GM21737 (cell line): ENCODE results near the gene OOSP3.
"Not testable (repeated sequence)": the region's sequence is repeated elsewhere in the genome, so short reads cannot be mapped to it uniquely, and the experiment has no call there.

Experiments
- ATAC-seq: cut with Tn5 transposase; IDR thresholded peaks from one replicate; pipeline ENCODE4 v1.9.1; 2021; ENCODE audit warnings: mild to moderate bottlenecking, moderate library complexity; ENCODE audit not compliant: unreplicated experiment

OOSP3 gene, protein sequence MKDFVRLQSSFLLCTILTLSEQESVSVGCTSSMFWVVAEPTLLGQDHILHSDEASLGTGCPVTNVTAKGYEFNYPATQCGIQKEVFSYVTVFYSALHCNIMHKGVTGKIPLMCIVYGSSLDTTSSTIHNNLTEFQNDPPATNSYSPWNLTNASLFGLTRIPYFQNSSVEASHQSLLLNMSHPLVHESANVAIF

DNA sequence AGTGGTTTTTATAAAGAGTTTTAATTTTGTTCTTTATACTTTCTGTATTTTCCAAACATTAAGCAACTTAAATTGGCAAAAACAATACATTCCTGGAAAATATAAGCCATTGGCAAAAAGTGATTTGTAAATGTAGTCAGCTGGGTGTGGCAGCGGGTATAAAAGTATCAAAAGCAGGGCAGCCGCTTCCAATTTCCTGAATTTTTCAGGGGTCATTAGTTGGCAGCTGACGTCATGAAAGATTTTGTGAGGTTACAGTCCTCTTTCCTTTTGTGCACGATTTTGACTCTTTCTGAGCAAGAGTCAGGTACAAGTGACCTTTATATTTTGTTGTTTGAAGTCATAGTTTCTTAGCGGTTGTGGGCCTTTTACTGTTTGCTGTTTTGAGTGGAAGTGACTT is at the start of gene OOSP3:
TSS of gene OOSP3 (plus strand) at position 208 of the 400 bp plus-strand sequence. CDS start at position 235, 27 bp downstream.
- ATAC-seq: no peak

- no peak for ATAC-seq
Measured at GRCh38 chr11:59829358-59829757, 49.2 kb upstream of the OOSP3 start.

GRCh38 chr11:59833602-59834001 is 45.0 kb upstream of the OOSP3 start:
- no peak for ATAC-seq

- no peak for ATAC-seq
Measured at GRCh38 chr11:59839615-59840014, 39.0 kb upstream of the OOSP3 start.

DNA sequence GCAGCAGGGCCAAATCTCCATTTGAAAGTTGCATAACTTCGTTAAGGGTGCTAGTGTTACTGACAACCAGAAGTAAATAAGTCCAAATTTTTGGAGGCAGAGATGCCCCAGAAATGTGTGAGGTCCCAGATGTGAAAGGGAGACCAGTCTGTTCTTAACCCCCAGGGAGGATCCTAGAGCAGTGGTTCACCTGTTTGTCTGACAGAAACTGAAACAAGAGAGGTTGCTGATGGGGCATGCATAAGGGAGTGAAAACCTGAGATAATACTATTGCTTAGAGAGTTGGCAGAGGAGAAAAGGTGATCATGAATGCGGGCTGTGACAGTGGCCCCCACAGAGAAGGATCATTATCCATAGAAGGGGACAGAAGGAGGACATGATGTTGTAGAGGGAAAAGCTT is 37.1 kb upstream of the OOSP3 start:
- ATAC-seq: no peak

GRCh38 chr11:59842316-59842715 is 36.3 kb upstream of the OOSP3 start:
- no peak for ATAC-seq

DNA sequence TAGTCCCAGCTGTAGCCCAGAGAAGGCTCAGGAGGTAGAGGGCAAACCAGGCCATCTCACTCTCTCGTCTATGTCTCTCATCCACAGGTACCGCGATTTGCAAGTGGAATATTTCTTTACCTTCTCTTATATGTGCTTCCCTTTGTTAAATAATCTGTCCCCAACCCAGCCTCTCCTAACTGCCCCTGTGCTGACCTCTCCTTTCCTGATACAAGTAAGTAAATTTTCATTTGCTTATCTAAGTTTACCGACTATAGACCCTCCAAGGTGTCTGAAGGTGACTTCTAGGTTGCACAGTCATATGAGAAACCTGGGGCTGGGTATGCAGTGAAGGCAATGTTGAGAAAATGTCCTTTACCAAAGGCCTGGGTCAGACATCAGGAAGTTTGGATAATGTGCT is 33.2 kb upstream of the OOSP3 start, which contains the start of gene CBLIF:
TSS of gene CBLIF (minus strand) at position 101 of the 400 bp plus-strand sequence. CDS start at position 55, 46 bp downstream.
- no peak for ATAC-seq

GRCh38 chr11:59846556-59846955 is 32.0 kb upstream of the OOSP3 start:
- no peak for ATAC-seq

- ATAC-seq: no peak
Measured at GRCh38 chr11:59847626-59848025, 31.0 kb upstream of the OOSP3 start.

DNA sequence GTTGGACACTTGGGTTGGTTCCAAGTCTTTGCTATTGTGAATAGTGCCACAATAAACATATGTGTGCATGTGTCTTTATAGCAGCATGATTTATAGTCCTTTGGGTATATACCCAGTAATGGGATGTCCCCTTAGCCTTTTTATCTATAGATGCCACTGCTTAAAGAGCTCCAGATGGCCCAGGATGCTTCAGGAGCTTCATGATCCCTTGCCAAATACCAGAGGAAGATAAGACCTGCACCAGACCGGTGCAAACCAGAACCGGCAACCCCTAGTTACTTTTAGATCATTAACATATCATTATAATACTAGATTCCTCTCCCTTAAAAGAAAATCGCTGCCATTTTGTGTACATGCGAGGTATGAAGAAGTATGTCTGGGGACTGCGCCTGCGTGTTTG is 30.1 kb upstream of the OOSP3 start:
- not testable (repeated sequence) for ATAC-seq

GRCh38 chr11:59849129-59849528 is 29.5 kb upstream of the OOSP3 start:
- ATAC-seq: no peak

DNA sequence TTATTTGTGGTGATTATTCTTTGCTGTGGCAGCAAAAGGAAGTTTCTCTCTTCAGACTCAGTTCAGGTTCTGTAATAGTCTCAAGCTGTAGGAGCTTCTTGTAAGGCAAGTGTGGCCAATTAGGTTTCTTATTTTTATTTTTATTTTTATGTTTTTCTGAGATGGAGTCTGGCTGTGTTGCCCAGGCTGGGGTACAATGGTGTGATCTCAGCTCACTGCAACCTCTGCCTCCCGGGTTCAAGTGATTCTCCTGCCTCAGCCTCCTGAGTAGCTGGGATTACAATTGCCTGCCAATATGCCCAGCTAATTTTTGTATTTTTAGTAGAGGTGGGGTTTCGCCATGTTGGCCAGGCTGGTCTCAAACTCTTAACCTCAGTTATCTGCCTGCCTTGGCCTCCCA is 29.0 kb upstream of the OOSP3 start:
- ATAC-seq: not testable (repeated sequence)

DNA sequence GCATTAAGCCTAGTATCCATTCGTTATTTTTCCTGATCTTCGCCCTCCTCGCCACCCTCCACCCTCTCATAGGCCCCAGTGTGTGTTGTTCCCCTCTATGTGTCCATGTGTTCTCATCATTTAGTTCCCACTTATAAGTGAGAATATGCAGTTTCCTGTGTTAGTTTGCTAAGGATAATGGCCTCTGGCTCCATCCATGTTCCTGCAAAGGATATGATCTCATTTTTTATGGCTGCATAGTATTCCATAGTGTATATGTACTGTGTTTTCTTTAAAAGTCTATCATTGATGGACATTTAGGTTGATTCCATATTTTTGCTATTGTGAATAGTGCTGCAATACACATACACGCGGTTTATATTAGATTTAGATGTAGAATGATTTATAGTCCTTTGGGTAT is 27.2 kb upstream of the OOSP3 start:
- not testable (repeated sequence) for ATAC-seq

- no peak for ATAC-seq
Measured at GRCh38 chr11:59854871-59855270, 23.7 kb upstream of the OOSP3 start.

DNA sequence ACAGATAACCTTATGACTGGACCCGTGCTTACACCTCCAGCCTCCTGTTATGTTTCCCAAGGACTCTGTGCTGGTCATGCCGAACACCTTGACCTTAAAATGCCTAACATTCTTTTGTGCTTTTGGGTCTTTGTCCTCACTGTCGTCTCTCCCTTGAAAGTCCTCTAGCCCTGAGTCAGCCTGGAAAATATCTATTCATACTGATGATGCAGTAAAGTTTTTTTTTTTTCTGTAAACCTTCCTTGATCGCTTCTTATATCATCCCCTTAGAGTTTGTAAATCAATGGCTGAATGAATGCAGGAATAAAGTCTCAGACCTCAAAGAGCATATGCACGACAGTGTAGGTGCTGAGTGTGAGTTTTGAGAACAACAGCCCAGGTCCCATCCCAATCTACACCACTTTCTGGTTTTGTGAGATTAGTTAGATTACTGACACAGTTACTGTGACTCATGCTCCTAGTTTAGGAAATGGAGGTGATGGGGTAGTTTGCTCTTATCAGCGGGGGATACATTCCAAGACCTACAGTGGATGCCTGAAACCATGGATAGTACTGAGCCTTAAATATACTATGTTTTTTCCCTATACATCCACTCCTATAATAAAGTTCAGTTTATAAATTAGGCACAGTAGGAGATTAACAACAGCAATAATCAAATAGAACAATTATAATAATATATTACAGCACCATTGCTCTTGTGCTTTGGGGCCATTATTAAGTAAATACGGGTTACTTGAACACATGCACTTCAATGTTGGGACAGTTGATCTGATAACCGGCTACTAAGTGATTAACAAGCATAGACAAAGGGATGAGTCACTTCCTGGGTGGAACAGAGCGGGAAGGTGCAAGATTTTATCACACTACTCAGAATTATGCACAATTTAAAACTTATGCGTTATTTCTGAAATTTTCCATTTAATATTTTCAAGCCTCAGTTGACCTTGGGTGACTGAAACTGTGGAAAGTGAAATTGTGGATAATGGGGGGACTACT is 20.8 kb upstream of the OOSP3 start:
- no peak for ATAC-seq

DNA sequence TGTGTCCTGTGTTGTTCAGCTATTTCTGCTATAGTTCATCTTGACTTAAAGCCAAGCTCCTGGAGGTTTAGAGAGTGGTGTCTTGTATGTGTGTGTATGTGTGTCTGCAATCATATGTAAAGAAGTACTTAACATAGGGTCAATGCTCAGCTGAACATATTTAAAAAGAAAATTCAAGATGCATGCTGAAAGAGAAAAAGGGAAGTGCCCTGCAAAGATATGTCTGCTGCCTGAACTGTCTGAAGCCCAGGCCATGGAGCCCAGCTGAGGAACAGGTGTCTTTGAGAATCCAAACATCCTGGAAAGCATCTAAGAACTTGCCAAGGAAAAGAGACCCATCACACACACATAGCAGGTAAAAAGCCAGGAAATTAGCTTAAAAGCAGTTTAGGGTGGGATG is 18.9 kb upstream of the OOSP3 start:
- ATAC-seq: no peak

- no peak for ATAC-seq
Measured at GRCh38 chr11:59862252-59862651, 16.3 kb upstream of the OOSP3 start.

GRCh38 chr11:59865031-59865430 is 13.6 kb upstream of the OOSP3 start:
- ATAC-seq: no peak

- no peak for ATAC-seq
Measured at GRCh38 chr11:59866397-59866796, 12.2 kb upstream of the OOSP3 start, which contains the start of gene TCN1. TSS of gene TCN1 (minus strand) at chr11:59866487. CDS start at chr11:59866470, 17 bp downstream.

GRCh38 chr11:59866836-59867235 is 11.7 kb upstream of the OOSP3 start:
- no peak for ATAC-seq

DNA sequence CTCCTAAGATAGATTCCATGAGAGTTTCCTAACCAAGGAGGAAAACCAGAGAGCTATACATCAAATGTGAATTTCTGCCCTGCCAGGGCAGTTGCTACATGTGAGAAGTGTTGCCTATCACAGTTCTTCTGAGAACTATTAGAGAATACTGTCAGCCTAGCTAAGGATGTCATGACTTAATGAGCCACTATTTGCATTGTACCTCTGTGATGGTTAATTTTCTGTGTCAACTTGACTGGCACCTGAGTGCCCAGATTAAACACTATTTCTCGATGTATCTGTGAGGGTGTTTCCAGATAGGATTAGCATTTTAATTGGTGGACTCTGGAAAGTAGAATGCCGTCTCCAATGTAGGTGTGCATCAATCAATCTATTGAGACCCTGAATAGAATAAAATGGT is 10.6 kb upstream of the OOSP3 start:
- no peak for ATAC-seq

- no peak for ATAC-seq
Measured at GRCh38 chr11:59872076-59872475, 6.5 kb upstream of the OOSP3 start.
